Epithelial cell of umbilical artery (primary cell): Measurements from ENCODE around the gene AKNAD1. TPM values are rescaled to one million over a fixed set of nuclear protein-coding genes. Genes with fewer than 3 reads are reported as not detected.

Experiments
- total RNA-seq: library from RNA; depleted of rRNA; stranded (reverse); fragments of >200 nt; gene quantifications from 2 replicates; pipeline ENCODE4 v1.2.3, GENCODE V29; 2014

The AKNAD1 gene
- not detected in 2 replicates for total RNA-seq

GRCh38 chr1:108856994-108857393, at the start of gene AKNAD1:
AKNAD1 (minus strand) TSS chr1:108857094; CDS start chr1:108852664, 4,430 bp downstream.

Other genes with a start within 250 kb of the AKNAD1 start
- 2.6 and 2.9 TPM in 2 replicates for gene HENMT1, start 196.0 kb downstream of the AKNAD1 start, total RNA-seq
- gene PRPF38B, start 164.8 kb downstream of the AKNAD1 start, total RNA-seq, result 9.1 and 15.8 TPM in 2 replicates
- not detected in 2 replicates for gene FNDC7, start 144.2 kb downstream of the AKNAD1 start, total RNA-seq
- 62.6 and 63.7 TPM in 2 replicates for gene STXBP3, start 110.4 kb downstream of the AKNAD1 start, total RNA-seq
- gene GPSM2, start 19.9 kb upstream of the AKNAD1 start, total RNA-seq, result 21.1 and 24.5 TPM in 2 replicates
- 30.2 and 37.8 TPM in 2 replicates for gene CLCC1, start 106.4 kb upstream of the AKNAD1 start, total RNA-seq
- 14.3 and 22.2 TPM in 2 replicates for gene WDR47, start 185.0 kb upstream of the AKNAD1 start, total RNA-seq
- 79.6 and 140 TPM in 2 replicates for gene TAF13, start 218.9 kb upstream of the AKNAD1 start, total RNA-seq
- 16.6 and 17.2 TPM in 2 replicates for gene TMEM167B, start 233.7 kb upstream of the AKNAD1 start, total RNA-seq